Measurements from ENCODE around the gene FKBP1A. TPM values are rescaled to one million over a fixed set of nuclear protein-coding genes. Genes with fewer than 3 reads are reported as not detected.
A peak's percentile ranks its signal among the peaks of the same experiment; 100 is the strongest.

FKBP1A gene
- total RNA-seq, 1 experiment from 2014 or later: 130 TPM

GRCh38 chr20:1333462-1334369 is 59.1 kb downstream of the FKBP1A start:
- no peak for DNase-seq (ENCODE audit: low read depth)

- no peak for DNase-seq (ENCODE audit: low read depth)
These were observed 60.0 kb downstream of the FKBP1A start for GRCh38 chr20:1332749-1333300.

GRCh38 chr20:1331801-1332453 is 60.9 kb downstream of the FKBP1A start:
- no peak for DNase-seq (ENCODE audit: low read depth)

- DNase-seq (ENCODE audit: low read depth): no peak
These were observed 61.8 kb downstream of the FKBP1A start for GRCh38 chr20:1331101-1331500.

GRCh38 chr20:1330075-1330830 is 62.6 kb downstream of the FKBP1A start:
- no peak for DNase-seq (ENCODE audit: low read depth)

DNA sequence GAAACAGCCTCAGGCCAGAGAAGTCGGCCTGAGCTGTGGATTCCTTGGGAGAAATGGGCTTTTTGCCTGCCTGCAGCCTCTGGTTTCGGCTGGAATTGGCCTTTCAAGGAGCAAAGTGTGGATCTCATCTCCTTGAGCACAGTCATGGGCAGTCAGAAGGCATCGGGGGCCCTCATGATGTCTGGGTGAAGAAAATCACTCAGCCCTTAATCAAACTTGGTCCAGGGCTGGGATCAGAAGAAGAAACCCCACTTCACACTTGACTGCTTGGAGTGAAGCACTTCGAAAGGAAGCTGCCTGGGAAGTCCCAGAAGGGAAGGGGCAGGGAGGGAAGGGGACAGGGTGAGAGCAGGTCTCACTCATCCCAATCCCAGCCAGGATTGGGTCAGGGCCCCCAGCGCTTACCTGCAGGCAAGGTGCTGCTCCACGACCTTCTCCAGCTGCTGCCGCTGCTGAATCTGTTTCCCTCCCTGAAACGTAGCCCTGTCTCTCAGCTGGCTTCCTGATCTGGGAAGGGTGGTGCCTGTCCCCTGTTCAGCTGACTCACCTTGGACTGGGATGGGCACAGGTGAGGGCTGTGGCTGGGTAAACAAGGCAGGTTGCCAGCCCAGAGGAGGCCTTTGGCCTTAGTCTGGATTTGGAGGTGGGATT is 64.0 kb downstream of the FKBP1A start, which contains the start of gene SDCBP2:
TSS of gene SDCBP2 (minus strand) at position 460 of the 651 bp plus-strand sequence. CDS start 8,723 bp downstream, outside the sequence.
- DNase-seq (ENCODE audit: low read depth): no peak

DNA sequence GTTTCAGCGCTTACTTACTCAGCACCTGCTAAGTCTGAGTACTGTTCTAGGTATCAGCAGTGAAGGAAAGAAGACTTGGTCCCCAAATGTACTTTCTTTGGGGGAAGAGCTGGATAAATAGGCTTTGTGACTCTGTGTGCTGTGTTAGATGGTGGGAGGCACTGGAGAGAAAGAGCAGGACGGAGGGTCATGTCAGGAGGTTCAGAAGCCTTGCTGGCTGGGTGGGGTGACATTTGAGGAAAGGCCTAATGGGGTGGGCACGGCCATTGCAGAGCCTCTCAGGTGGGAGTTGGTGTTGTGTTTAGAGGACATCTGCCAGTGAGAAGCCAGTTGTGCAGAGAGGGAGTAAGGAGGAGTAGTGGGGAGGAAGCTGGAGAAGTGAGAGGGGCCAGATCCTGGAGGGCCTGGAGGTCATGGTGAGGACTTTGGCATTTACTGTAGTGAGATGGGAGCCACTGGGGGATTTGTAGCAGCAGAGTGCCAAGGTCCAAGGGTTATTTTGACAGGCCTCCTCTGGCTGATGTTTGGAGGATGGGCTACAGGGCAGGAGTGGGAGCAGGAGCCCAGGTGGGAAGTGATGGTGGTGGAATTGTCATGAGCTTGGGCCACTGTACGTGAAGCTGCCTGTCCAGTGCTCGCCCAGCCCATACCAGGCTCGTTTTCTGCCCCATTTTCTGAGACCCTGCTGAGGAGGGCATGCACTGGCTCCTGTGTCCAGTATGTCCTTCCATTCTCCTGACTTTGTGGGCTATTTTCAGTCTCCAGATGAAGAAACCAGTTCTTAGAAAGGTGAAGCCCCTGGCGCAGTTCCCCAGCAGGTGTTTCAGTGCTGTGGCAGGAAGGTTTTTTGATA is 64.8 kb downstream of the FKBP1A start:
- DNase-seq (ENCODE audit: low read depth): no peak

- DNase-seq (ENCODE audit: low read depth): peak; percentile 64
These were observed 65.6 kb downstream of the FKBP1A start for GRCh38 chr20:1327241-1327653.

GRCh38 chr20:1326031-1326930 is 66.6 kb downstream of the FKBP1A start:
- peak; percentile 44 for DNase-seq (ENCODE audit: low read depth)

DNA sequence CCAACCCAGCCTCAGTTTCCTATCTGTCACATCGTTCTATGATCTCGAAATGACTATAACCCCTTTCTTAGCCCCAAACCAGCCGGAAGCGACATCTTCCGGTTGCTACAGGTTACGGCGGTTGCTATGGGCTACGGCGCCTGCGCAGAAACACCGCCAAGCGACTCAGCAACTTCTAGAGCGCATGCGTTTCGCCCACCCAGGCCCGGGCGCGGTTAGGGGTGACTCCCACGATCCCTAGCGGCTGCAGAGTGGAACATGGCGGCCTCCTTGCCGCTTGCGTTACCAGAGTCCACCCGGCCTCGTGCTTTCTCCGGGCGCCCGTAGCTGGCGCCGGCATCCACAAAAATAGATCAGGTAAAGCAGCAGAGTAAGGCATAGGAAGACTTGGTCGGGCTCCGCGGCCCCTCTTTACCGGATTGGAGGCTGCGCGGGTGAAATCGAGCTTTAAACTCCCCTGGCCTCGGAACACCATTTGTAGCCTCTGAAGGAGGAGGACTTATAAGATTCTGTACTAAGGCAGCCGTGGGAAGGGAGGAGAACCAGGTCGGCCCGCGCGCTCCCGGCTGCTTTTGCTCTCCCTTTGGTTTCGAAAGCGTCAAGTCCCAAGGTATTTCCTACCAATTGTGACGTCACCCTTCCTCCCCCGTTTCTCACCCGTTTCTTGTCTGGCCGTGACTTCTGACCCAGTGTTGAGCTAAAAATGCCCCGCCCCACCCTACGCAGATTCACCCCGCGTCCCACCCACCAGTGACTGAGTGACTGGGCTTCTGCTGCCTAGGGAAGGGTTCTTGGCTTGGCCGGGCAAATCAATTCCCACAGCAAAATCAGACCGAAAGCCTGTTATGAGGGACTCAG is 67.5 kb downstream of the FKBP1A start:
- DNase-seq (ENCODE audit: low read depth): peak; percentile 95

- peak; percentile 59 for DNase-seq (ENCODE audit: low read depth)
These were observed 68.2 kb downstream of the FKBP1A start for GRCh38 chr20:1324598-1325172.

DNA sequence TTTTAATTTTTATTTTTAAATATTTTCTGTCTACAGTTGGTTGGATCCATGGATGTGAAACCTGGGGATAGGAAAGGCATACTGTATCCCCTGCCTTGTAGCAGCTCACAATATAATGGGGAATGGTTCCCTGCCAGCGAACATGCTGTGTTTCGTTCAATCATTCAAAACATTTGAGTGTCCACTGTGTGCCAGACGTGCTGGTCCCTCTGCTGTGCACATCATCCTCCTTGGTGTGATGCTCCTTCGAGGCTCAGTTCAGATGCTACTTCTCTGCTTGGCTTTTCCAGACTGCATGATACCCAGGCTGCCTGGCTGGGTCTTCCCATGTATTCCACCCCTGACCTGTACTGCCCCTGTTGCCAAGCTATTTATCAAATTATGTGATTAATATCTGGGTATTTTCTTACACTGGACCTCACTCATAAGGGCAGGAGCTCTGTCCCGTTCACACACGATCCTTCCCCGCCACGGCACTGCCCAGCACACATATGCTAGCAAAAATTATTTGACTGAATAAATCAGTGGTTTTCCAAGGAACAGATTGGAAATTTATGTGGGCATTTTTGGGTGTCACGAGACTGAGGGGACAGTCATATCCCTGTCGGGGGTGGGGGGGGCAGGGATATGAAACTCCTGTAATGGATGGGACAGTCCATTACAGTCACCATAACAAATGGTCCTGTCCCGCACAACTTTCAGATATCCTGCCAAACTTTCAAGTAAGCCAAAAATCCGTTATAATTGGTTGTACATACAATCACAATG is 68.8 kb downstream of the FKBP1A start:
- DNase-seq (ENCODE audit: low read depth): no peak

GRCh38 chr20:1323256-1323655 is 69.6 kb downstream of the FKBP1A start:
- DNase-seq (ENCODE audit: low read depth): peak; percentile 53

DNA sequence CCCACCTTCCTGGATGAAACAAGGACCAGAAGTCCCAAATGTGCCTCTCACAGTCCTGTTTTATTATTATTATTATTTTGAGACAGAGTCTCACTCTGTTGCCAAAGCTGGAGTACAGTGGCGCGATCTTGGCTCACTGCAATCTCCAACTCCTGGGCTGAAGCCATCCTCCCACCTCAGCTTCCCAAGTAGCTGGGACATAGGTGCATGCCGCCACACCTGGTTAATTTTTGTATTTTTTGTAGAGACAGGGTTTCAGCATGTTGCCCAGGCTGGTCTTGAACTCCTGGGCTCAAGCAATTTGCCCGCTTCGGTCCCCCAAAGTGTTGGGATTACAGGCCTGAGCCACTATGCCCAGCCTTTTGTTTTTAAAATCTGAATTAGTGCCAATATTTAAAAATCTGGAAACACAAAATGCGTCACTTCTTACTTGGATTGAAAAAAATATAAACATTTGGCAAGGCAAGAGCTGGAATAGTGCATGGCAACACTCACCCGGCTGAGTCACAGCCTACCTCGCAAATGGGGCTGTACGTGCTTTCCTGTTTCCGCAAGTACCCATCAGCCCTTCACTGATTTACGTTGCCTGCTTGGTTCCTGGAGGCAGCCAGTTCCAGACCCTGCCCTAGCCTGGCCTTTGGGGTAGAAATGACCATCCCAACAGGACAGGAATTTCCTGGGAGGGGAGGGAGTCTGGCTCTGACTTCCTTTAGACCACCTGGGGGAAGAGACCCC is 70.2 kb downstream of the FKBP1A start:
- peak; percentile 80 for DNase-seq (ENCODE audit: low read depth)

DNA sequence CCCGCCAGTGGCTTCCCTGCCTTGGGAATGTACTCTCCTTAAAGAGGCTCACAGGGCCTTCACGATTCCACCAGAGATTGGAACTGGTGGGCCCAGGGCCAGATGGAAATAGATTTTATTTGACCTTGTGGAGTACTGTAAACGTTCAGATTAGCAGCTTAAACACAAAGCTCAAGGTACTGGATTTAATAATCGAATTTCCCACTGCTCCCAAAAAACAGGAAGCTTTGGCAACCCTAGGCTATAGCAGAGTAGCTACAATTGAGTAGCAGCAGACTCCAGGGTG is 71.3 kb downstream of the FKBP1A start:
- no peak for DNase-seq (ENCODE audit: low read depth)

GRCh38 chr20:1320902-1321653 is 71.8 kb downstream of the FKBP1A start:
- DNase-seq (ENCODE audit: low read depth): peak; percentile 80
